Smooth muscle cell (in vitro differentiated cells): ENCODE data around the gene KIF1C. TPM values are rescaled to one million over a fixed set of nuclear protein-coding genes. Genes with fewer than 3 reads are reported as not detected.
"Not testable (repeated sequence)": the region's sequence is repeated elsewhere in the genome, so short reads cannot be mapped to it uniquely, and the experiment has no call there.

Experiments used
- DNase-seq: peaks from one replicate; lab custom pipeline; 2025; ENCODE audit not compliant: unreplicated experiment; lab: John Stamatoyannopoulos, UW
- H2AFZ ChIP-seq: fragments of 200-600 bp; sonication (generic); 2 replicates; pipeline ENCODE4 v1.6.0; 2016; ENCODE audit warnings: antibody characterized with exemption, low read depth, mild to moderate bottlenecking
- H3F3A ChIP-seq: fragments of 200-600 bp; sonication (generic); 2 replicates; pipeline ENCODE4 v1.6.0; 2017; ENCODE audit warnings: antibody characterized with exemption, low read depth
- H3K27ac ChIP-seq: fragments of 200-600 bp; sonication (generic); 2 replicates; pipeline ENCODE4 v1.5.1; 2016; ENCODE audit warnings: low read depth, mild to moderate bottlenecking
- H3K27me3 ChIP-seq: fragments of 200-600 bp; sonication (generic); 2 replicates; pipeline ENCODE4 v1.6.1; 2016; ENCODE audit warnings: low read depth, mild to moderate bottlenecking
- H3K36me3 ChIP-seq: fragments of 200-600 bp; sonication (generic); 2 replicates; pipeline ENCODE4 v1.5.1; 2016; ENCODE audit warnings: low read depth
- H3K4me1 ChIP-seq: fragments of 200-600 bp; sonication (generic); 2 replicates; pipeline ENCODE4 v1.5.1; 2016; ENCODE audit warnings: low read depth
- H3K4me2 ChIP-seq: fragments of 200-600 bp; sonication (generic); 2 replicates; pipeline ENCODE4 v1.6.0; 2016; ENCODE audit warnings: mild to moderate bottlenecking
- H3K4me3 ChIP-seq: fragments of 200-600 bp; sonication (generic); 2 replicates; pipeline ENCODE4 v1.5.1; 2016; ENCODE audit warnings: mild to moderate bottlenecking
- H3K79me2 ChIP-seq: fragments of 200-600 bp; sonication (generic); 2 replicates; pipeline ENCODE4 v1.6.0; 2016; ENCODE audit warnings: low read depth, mild to moderate bottlenecking
- H3K9ac ChIP-seq: fragments of 200-600 bp; sonication (generic); 2 replicates; pipeline ENCODE4 v1.6.0; 2016; ENCODE audit warnings: low read depth
- H3K9me3 ChIP-seq: fragments of 200-600 bp; sonication (generic); replicated peaks from 2 replicates; pipeline ENCODE4 v1.5.1; 2016; ENCODE audit warnings: low read depth
- H4K20me1 ChIP-seq: fragments of 200-600 bp; sonication (generic); 2 replicates; pipeline ENCODE4 v1.6.0; 2016; ENCODE audit warnings: low read depth
- CTCF ChIP-seq: fragments of 200-600 bp; sonication (generic); IDR thresholded peaks from 2 replicates; pipeline ENCODE4 v1.5.1; 2017; ENCODE audit warnings: borderline replicate concordance, mild to moderate bottlenecking, antibody characterized with exemption; ENCODE audit not compliant: insufficient read depth, poor library complexity, severe bottlenecking
- WGBS: methylation state at CpG from one replicate; pipeline ENCODE4 v1.1.7; 2016; ENCODE audit warnings: low lambda C conversion rate; 5-methylcytosine and 5-hydroxymethylcytosine counted together
- polyA plus RNA-seq: library from polyadenylated mRNA; unstranded; fragments of >200 nt; fragmentation: Nextera tagmentation; extraction: Ambion mirVana; gene quantifications from 2 replicates; pipeline ENCODE4 v1.2.1, GENCODE V29; 2016
- total RNA-seq: library from RNA; depleted of rRNA; stranded (reverse); fragments of >200 nt; gene quantifications from 2 replicates; pipeline ENCODE4 v1.2.3, GENCODE V29; 2014

The KIF1C gene
- total and polyA plus RNA-seq, 2 experiments from 2014 or later: 20.9 to 36.2 TPM

- DNase-seq: no peak
- Histone ChIP-seq H3K27me3 (no peaks in the 10 kb centered on the region), H2AFZ (no peak overlapping the region), H4K20me1 (no peaks in the 10 kb centered on the region), H3F3A (no peaks in the 10 kb centered on the region), H3K79me2 (no peaks in the 10 kb centered on the region), H3K9me3 (no peaks in the 10 kb centered on the region), H3K9ac (no peak overlapping the region), H3K36me3 (no peaks in the 10 kb centered on the region), H3K4me2 (no peak overlapping the region), H3K4me3 (no peak overlapping the region), H3K27ac (no peak overlapping the region), H3K4me1 (no peaks in the 10 kb centered on the region)
- no peak for TF ChIP-seq CTCF
- 98% methylated on average over 18 of the region's 29 CpGs for WGBS
Measured at GRCh38 chr17:5023588-5024147, 25.9 kb downstream of the KIF1C start.

- Histone ChIP-seq H3K4me3 (no peak overlapping the region), H2AFZ (no peak overlapping the region), H3K9me3 (no peaks in the 10 kb centered on the region), H3K79me2 (no peaks in the 10 kb centered on the region), H3K36me3 (no peaks in the 10 kb centered on the region), H3K4me1 (no peaks in the 10 kb centered on the region), H4K20me1 (no peaks in the 10 kb centered on the region), H3K27ac (no peak overlapping the region), H3K4me2 (no peak overlapping the region), H3K27me3 (no peaks in the 10 kb centered on the region), H3K9ac (no peak overlapping the region), H3F3A (no peaks in the 10 kb centered on the region)
- DNase-seq: no peak
- no peak for TF ChIP-seq CTCF
- 97% methylated on average over 4 of the region's 4 CpGs for WGBS
Measured at GRCh38 chr17:5024604-5025003, 26.9 kb downstream of the KIF1C start.

GRCh38 chr17:5027299-5027698, 29.5 kb downstream of the KIF1C start:
- no peaks in the 10 kb centered on the region for H3K79me2 ChIP-seq
- no peaks in the 10 kb centered on the region for H3K36me3 ChIP-seq
- TF ChIP-seq CTCF: no peak
- no peak overlapping the region for H3K4me2 ChIP-seq
- no peak for DNase-seq
- no peak overlapping the region for H3K27ac ChIP-seq
- H2AFZ ChIP-seq: no peak overlapping the region
- H3K9ac ChIP-seq: no peak overlapping the region
- no peaks in the 10 kb centered on the region for H3K9me3 ChIP-seq
- H4K20me1 ChIP-seq: no peaks in the 10 kb centered on the region
- no peak overlapping the region for H3K4me3 ChIP-seq
- H3F3A ChIP-seq: no peaks in the 10 kb centered on the region
- WGBS: 95% methylated on average over 6 of the region's 6 CpGs
- H3K27me3 ChIP-seq: peaks cover 5% of the 10 kb centered on the region
- no peaks in the 10 kb centered on the region for H3K4me1 ChIP-seq

GRCh38 chr17:5027916-5028315, 30.2 kb downstream of the KIF1C start:
- WGBS: 90% methylated on average over 5 of the region's 5 CpGs

GRCh38 chr17:5030168-5030567, 32.4 kb downstream of the KIF1C start:
- H3K27me3 ChIP-seq: peaks cover 17% of the 10 kb centered on the region
- not testable (repeated sequence) for H3K27ac ChIP-seq, H3K4me3 ChIP-seq, H3K36me3 ChIP-seq, H2AFZ ChIP-seq, H3K4me1 ChIP-seq, H4K20me1 ChIP-seq, DNase-seq, H3F3A ChIP-seq, H3K9ac ChIP-seq, H3K79me2 ChIP-seq, H3K9me3 ChIP-seq, H3K4me2 ChIP-seq
- 100% methylated on average over 2 of the region's 2 CpGs for WGBS

More at GRCh38 chr17:5027916-5028315, 30.2 kb downstream of the KIF1C start:
- no peaks in the 10 kb centered on the region for H3K4me1 ChIP-seq
- no peak for TF ChIP-seq CTCF
- H3K27ac ChIP-seq: no peak overlapping the region
- no peaks in the 10 kb centered on the region for H3F3A ChIP-seq
- no peak overlapping the region for H3K4me3 ChIP-seq
- DNase-seq: no peak
- no peak overlapping the region for H2AFZ ChIP-seq
- no peak overlapping the region for H3K9ac ChIP-seq
- no peaks in the 10 kb centered on the region for H4K20me1 ChIP-seq
- no peak overlapping the region for H3K4me2 ChIP-seq
- no peaks in the 10 kb centered on the region for H3K9me3 ChIP-seq
- H3K27me3 ChIP-seq: peaks cover 5% of the 10 kb centered on the region
- H3K36me3 ChIP-seq: no peaks in the 10 kb centered on the region
- H3K79me2 ChIP-seq: no peaks in the 10 kb centered on the region
